ENCODE data around the gene MIPEP. TPM values are rescaled to one million over a fixed set of nuclear protein-coding genes. Genes with fewer than 3 reads are reported as not detected.

Gene MIPEP
- total and polyA plus RNA-seq, 10 of the 15 experiments (the other 5 are each of a cell fraction or from before 2014, with no cell fraction given), result 15.6 to 56.2 (median 29.8) TPM

DNA sequence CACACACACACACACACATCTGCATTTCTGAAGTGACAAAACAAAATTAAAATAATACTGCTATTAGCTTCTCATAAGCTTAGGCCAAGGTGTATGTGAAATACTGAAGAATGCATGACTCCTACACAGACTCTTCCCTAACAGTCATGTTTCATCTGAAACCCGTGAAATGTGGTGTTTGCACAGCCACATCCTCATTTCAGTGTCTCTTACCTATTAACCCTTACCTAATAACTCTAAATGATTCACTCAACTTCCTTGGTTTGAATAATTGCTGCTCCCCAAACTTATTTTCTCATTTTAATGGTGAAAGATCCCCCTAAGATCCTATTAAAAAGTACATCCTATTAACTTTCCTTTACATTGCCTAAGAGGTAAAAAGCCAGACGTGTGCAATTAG is 117.6 kb downstream of the MIPEP start:
- H3K9ac ChIP-seq (ENCODE audit: control insufficient read depth, insufficient read depth, low read length), result no peak overlapping the region
- RAD21 ChIA-PET (ENCODE audit: unreplicated experiment), result interaction anchor here (0.6 to 1.5 kb wide), 3 partner anchors 19 to 39 kb away, joined by 3 to 4 read pairs (median 4); no protein-coding TSS in a partner anchor
- H3K4me3 ChIP-seq, result no peak overlapping the region
- H3K36me3 ChIP-seq (ENCODE audit: control insufficient read depth in 2 of 2, insufficient read depth in 2 of 2, low read length in 1 of 2), result no peaks in the 10 kb centered on the region
- no peaks in the 10 kb centered on the region for H3K9me3 ChIP-seq (replicated peaks; ENCODE audit: control insufficient read depth, insufficient read depth, low read length)
- no peaks in the 10 kb centered on the region for H3K27me3 ChIP-seq (replicated peaks in 1 of 2; ENCODE audit: control insufficient read depth in 2 of 2, insufficient read depth in 2 of 2, low read length in 1 of 2)
- ATAC-seq, result peak; percentile 96
- H2AFZ ChIP-seq (ENCODE audit: control insufficient read depth, low read depth, low read length), result no peak overlapping the region
- SMC1A ChIA-PET (ENCODE audit: uncharacterized antibody, unreplicated experiment), result interaction anchor here (0.7 to 2.9 kb wide), 8 partner anchors 20 to 446 kb away, joined by 3 to 9 read pairs (median 6); no protein-coding TSS in a partner anchor
- in situ Hi-C loops (cut with MboI) (no loop called here), intact Hi-C loops (cut with micrococcal nuclease; ENCODE audit: unreplicated experiment) (loop anchor here (10.0 kb wide), 1 partner anchor 197 kb away; the partner anchor contains the start of gene TNFRSF19)
- peak; percentile 76 for DNase-seq (ENCODE audit: low read depth, low spot score)
- CTCF ChIA-PET, result interaction anchor here (1.0 kb wide), 1 partner anchor 19 kb away, joined by 3 read pairs; no protein-coding TSS in a partner anchor
- H4K20me1 ChIP-seq (ENCODE audit: control insufficient read depth, insufficient read depth), result no peaks in the 10 kb centered on the region
- peaks cover 51% of the 10 kb centered on the region for H3K4me1 ChIP-seq (ENCODE audit: control insufficient read depth, insufficient read depth, low read length)
- peak overlapping the region; percentile 55 for H3K4me2 ChIP-seq (ENCODE audit: control insufficient read depth, insufficient read depth)
- FAIRE-seq, result peak; percentile 61
- POLR2A ChIA-PET, result no interaction called here
- H3K79me2 ChIP-seq (ENCODE audit: control insufficient read depth, insufficient read depth, low read length), result no peaks in the 10 kb centered on the region
- BruUV-seq (replicated peaks), result no TSS peak
- H3K27ac ChIP-seq (ENCODE audit: control insufficient read depth, insufficient read depth), result peak overlapping the region; percentile 80
- WGBS (ENCODE audit: insufficient coverage, insufficient replicate concordance, low lambda C conversion rate, missing lambda C conversion rate), result 51% methylated on average over 2 of the region's 2 CpGs
- peak; percentile 37; the same call in 1 of the 2 replicates for TF ChIP-seq ZBED1 (IDR thresholded peaks at IDR 0.05; ENCODE audit: borderline replicate concordance)
- no peak for TF ChIP-seq CEBPZ (IDR thresholded peaks at IDR 0.05; ENCODE audit: low read depth, low read length)
- peak; percentile 74 for TF ChIP-seq SKIL (IDR thresholded peaks at IDR 0.05; ENCODE audit: low read depth, poor library complexity, severe bottlenecking)
- TF ChIP-seq FOS (IDR thresholded peaks at IDR 0.05; ENCODE audit: borderline replicate concordance, extremely low read depth, insufficient read length), result no peak
- TF ChIP-seq TCF7 (IDR thresholded peaks at IDR 0.05; ENCODE audit: borderline replicate concordance), result no peak
- no peak for TF ChIP-seq PAX8 (IDR thresholded peaks at IDR 0.05)
- no peak for TF ChIP-seq PML (IDR thresholded peaks at IDR 0.05; ENCODE audit: low read length)
- TF ChIP-seq JUND (IDR thresholded peaks at IDR 0.05; ENCODE audit: low read depth, low read length), result no peak
- TF ChIP-seq ESRRA (IDR thresholded peaks at IDR 0.05; ENCODE audit: low read length), result no peak
- no peak for TF ChIP-seq KLF5 (IDR thresholded peaks at IDR 0.05; ENCODE audit: partially characterized antibody)
- TF ChIP-seq MLLT1 (IDR thresholded peaks at IDR 0.05), result peak; percentile 32; the same call in 1 of the 2 replicates
- TF ChIP-seq ZNF217 (IDR thresholded peaks at IDR 0.05), result peak; percentile 75; the same call in 1 of the 2 replicates
- TF ChIP-seq MEF2A (IDR thresholded peaks at IDR 0.05; ENCODE audit: insufficient read depth, low read depth, low read length), result no peak
- no peak for TF ChIP-seq SMC3 (IDR thresholded peaks at IDR 0.05; ENCODE audit: borderline replicate concordance, low read length)
- TF ChIP-seq LARP7 (IDR thresholded peaks at IDR 0.05), result no peak
- no peak for TF ChIP-seq NFYB (IDR thresholded peaks at IDR 0.05; ENCODE audit: insufficient read depth, low read depth, low read length)
- TF ChIP-seq, protein P1, sequence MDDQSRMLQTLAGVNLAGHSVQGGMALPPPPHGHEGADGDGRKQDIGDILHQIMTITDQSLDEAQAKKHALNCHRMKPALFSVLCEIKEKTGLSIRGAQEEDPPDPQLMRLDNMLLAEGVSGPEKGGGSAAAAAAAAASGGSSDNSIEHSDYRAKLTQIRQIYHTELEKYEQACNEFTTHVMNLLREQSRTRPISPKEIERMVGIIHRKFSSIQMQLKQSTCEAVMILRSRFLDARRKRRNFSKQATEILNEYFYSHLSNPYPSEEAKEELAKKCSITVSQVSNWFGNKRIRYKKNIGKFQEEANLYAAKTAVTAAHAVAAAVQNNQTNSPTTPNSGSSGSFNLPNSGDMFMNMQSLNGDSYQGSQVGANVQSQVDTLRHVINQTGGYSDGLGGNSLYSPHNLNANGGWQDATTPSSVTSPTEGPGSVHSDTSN (IDR thresholded peaks at IDR 0.05; ENCODE audit: insufficient replicate concordance, low read depth, low read length), result no peak

All from GM12878 (cell line).